Globus pallidus (tissue), 1 donor: ENCODE data around the gene PHTF1.
"Not testable (repeated sequence)": the region's sequence is repeated elsewhere in the genome, so short reads cannot be mapped to it uniquely, and the experiment has no call there.

Source experiments
- DNase-seq: peaks from one replicate; pipeline ENCODE4 v3.0.0-alpha.2; 2015; ENCODE audit warnings: low spot score

PHTF1 gene

GRCh38 chr1:113777561-113777960, 18.3 kb upstream of the PHTF1 start:
- no peak for DNase-seq

GRCh38 chr1:113770031-113770430, 10.7 kb upstream of the PHTF1 start:
- DNase-seq: no peak

- no peak for DNase-seq
These were observed 10.3 kb upstream of the PHTF1 start for GRCh38 chr1:113769601-113769970.

- DNase-seq: no peak
These were observed 9.8 kb upstream of the PHTF1 start for GRCh38 chr1:113768916-113769600.

GRCh38 chr1:113765306-113766230, 6.3 kb upstream of the PHTF1 start:
- DNase-seq: no peak

GRCh38 chr1:113763661-113764060, 4.4 kb upstream of the PHTF1 start:
- no peak for DNase-seq

- no peak for DNase-seq
These were observed 2.7 kb upstream of the PHTF1 start for GRCh38 chr1:113761937-113762336.

- no peak for DNase-seq
These were observed 1.1 kb upstream of the PHTF1 start for GRCh38 chr1:113760102-113761080.

GRCh38 chr1:113758631-113759332, 504 bp downstream of the PHTF1 start:
- peak; percentile 49 for DNase-seq

GRCh38 chr1:113756461-113756860, 2.8 kb downstream of the PHTF1 start:
- DNase-seq: no peak

- DNase-seq: not testable (repeated sequence)
These were observed 6.0 kb downstream of the PHTF1 start for GRCh38 chr1:113753333-113753732.

- DNase-seq: no peak
These were observed 7.8 kb downstream of the PHTF1 start for GRCh38 chr1:113751516-113751915.

- DNase-seq: no peak
These were observed 8.2 kb downstream of the PHTF1 start for GRCh38 chr1:113751114-113751513.

GRCh38 chr1:113749402-113749801, 9.9 kb downstream of the PHTF1 start:
- DNase-seq: no peak

- no peak for DNase-seq
These were observed 11.9 kb downstream of the PHTF1 start for GRCh38 chr1:113747376-113747775.

GRCh38 chr1:113745425-113745824, 13.9 kb downstream of the PHTF1 start:
- DNase-seq: no peak

- no peak for DNase-seq
These were observed 15.2 kb downstream of the PHTF1 start for GRCh38 chr1:113744114-113744513.

- no peak for DNase-seq
These were observed 16.8 kb downstream of the PHTF1 start for GRCh38 chr1:113742515-113742914.

GRCh38 chr1:113734357-113735055, 24.8 kb downstream of the PHTF1 start:
- DNase-seq: no peak

GRCh38 chr1:113732802-113733201, 26.5 kb downstream of the PHTF1 start:
- DNase-seq: no peak

- DNase-seq: no peak
These were observed 38.3 kb downstream of the PHTF1 start for GRCh38 chr1:113721010-113721409.
